Spleen (tissue), 11 donors: Measurements from ENCODE around the gene RIBC2. TPM values are rescaled to one million over a fixed set of nuclear protein-coding genes. Genes with fewer than 3 reads are reported as not detected.
A peak's percentile ranks its signal among the peaks of the same experiment; 100 is the strongest.
"Not testable (repeated sequence)": the region's sequence is repeated elsewhere in the genome, so short reads cannot be mapped to it uniquely, and the experiment has no call there.

Experiments used
- DNase-seq: peaks from one replicate; pipeline ENCODE4 v3.0.0-alpha.2; 2020
- H3K27ac ChIP-seq, 8 donors: fragments of 200-600 bp; sonication (generic) in 7 of 8; 1 replicate in 4 of 8; 2 replicates in 4 of 8; pipeline versions ENCODE4 v1.5.0 to v1.8.0; 2016 to 2021; ENCODE audit warnings: inconsistent platforms in 4 of 8, mild to moderate bottlenecking in 4 of 8, moderate library complexity in 1 of 8
- H3K27me3 ChIP-seq, 7 donors: fragments of 200-600 bp; sonication (generic) in 6 of 7; replicated peaks in 1 of 7; 1 replicate in 4 of 7; 2 replicates in 3 of 7; pipeline versions ENCODE4 v1.5.0 to v1.8.0; 2016 to 2021; ENCODE audit warnings: inconsistent platforms in 3 of 7, mild to moderate bottlenecking in 1 of 7
- H3K36me3 ChIP-seq, 6 donors: fragments of 200-600 bp; sonication (generic) in 5 of 6; 1 replicate in 4 of 6; 2 replicates in 2 of 6; pipeline versions ENCODE4 v1.5.0 to v1.8.0; 2016 to 2021; ENCODE audit warnings: inconsistent platforms in 2 of 6
- H3K4me1 ChIP-seq, 6 donors: fragments of 200-600 bp; sonication (generic) in 5 of 6; 1 replicate in 3 of 6; 2 replicates in 3 of 6; pipeline versions ENCODE4 v1.5.0 to v1.8.0; 2016 to 2021; ENCODE audit warnings: inconsistent platforms in 3 of 6
- H3K4me3 ChIP-seq, 8 donors: fragments of 200-600 bp; sonication (generic) in 7 of 8; 1 replicate in 4 of 8; 2 replicates in 4 of 8; pipeline versions ENCODE4 v1.5.0 to v1.8.0; 2016 to 2021; ENCODE audit warnings: inconsistent platforms in 4 of 8, mild to moderate bottlenecking in 4 of 8, moderate library complexity in 2 of 8
- H3K9me3 ChIP-seq, 8 donors: fragments of 200-600 bp; sonication (generic) in 7 of 8; 1 replicate in 4 of 8; 2 replicates in 4 of 8; pipeline versions ENCODE4 v1.5.0 to v1.8.0; 2016 to 2021; ENCODE audit warnings: inconsistent platforms in 4 of 8
- POLR2A ChIP-seq, 3 donors: fragments of 450-650 bp; IDR thresholded peaks; one replicate each; pipeline ENCODE4 v1.5.1; 2017; ENCODE audit warnings: antibody characterized with exemption in 3 of 3, mild to moderate bottlenecking in 1 of 3
- POLR2AphosphoS5 ChIP-seq, 3 donors: sonication (generic); formaldehyde crosslinking; IDR thresholded peaks; one replicate each; pipeline ENCODE4 v1.5.1; 2017; ENCODE audit warnings: antibody characterized with exemption in 3 of 3
- WGBS, 5 donors: extraction: QIAGEN DNeasy Blood & Tissue Kit in 3 of 5; methylation state at CpG; one replicate each; pipeline versions ENCODE4 v1.1.5 to v1.1.7; 2013 to 2018; 5-methylcytosine and 5-hydroxymethylcytosine counted together
- intact Hi-C: fragments of 100-400 bp; cut with DNase I; formaldehyde crosslinking; loops from one replicate; pipeline ENCODE4 v1.15.0; 2023; ENCODE audit warnings: low total_unique reads
- polyA plus RNA-seq, 3 donors: library from polyadenylated mRNA; stranded (reverse); fragments of 200-250 nt; gene quantifications; one replicate each; pipeline ENCODE4 v1.2.1, GENCODE V29; 2013
- total RNA-seq, 7 donors: library from RNA; depleted of rRNA in 3 of 7; stranded (reverse); fragments of >200 nt in 3 of 7; fragmentation: NEBNext Ultra II Directional in 4 of 7; extraction: Animal tissue kit (Norgen Biotek cat#: 25700) in 4 of 7; gene quantifications; one replicate each; pipeline versions ENCODE4 v1.1.0 to v1.2.1, GENCODE V29; 2016 to 2021
- TF ChIP-seq, protein P1 (sequence below), 11 experiments: fragments of 200-600 bp in 7 of 11; fragments of 450-650 bp in 4 of 11; sonication (generic) in 4 of 11; IDR thresholded peaks in 8 of 11; conservative IDR thresholded peaks in 3 of 11; 1 replicate in 7 of 11; 2 replicates in 4 of 11; pipeline versions ENCODE4 v1.4.0 to v1.8.0; 2016 to 2021; ENCODE audit warnings: antibody characterized with exemption in 11 of 11, inconsistent platforms in 4 of 11, mild to moderate bottlenecking in 1 of 11
- donor health status: healthy with polysubstance abuse.
- donor health status: DM: no; HTN: no; CAD: no; lungs with moderate emphysema.
- donor health status: DM: no; HTN: no; CAD: no.
- donor health status: Bipolar disorder and iron deficiency.
- donor health status: healthy.
- donor health status: DM: no; HTN: no; CAD: no.
- donor health status: DM: yes; HTN: yes; CAD: no.

The RIBC2 gene
- total and polyA plus RNA-seq, 10 donors = 0.27 to 0.83 (median 0.37) TPM; not detected in 4

DNA sequence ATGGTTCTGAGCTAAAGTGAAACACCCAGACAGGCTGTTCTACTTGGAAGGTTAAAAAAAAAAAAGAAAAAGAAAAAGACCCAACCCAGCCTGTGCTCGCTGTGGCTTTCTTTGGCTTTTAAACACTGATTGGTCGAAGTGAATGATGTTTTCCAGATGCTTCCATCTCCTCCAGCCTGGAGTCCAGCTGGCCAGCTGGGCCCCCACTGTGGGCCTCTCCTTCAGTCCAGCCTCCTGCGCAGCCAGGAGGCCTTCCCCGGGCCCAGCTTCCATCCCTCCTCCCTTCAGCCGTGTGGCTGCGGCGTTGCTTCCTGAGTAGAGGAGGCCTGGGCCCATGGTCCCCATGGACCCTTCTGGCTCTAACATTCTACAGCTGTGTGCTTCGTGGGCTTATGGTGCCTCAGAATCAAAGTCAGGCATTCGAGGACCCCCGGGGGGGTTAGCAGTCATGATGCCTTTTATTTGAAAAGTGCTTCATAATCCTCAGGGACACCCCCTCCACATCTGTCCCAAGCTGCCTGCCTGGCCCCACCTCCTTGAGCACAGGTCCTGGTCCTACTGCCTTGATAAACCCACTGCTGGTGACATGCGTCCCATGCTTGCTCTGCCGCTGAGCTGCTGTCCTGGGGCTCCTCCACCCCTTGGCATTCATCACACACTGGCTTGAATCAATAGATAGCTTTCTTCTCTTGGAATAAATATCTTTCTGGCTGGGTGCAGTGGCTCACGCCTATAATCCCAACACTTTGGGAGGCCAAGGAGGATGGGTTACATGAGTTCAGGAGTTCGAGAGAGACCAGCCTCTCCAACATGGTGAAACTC is 47.0 kb downstream of the RIBC2 start:
- peak overlapping the region in 1 of 8 donors; percentile 28 for H3K27ac ChIP-seq
- intact Hi-C loops = no loop called here
- DNase-seq = no peak
- H3K4me1 ChIP-seq = no peaks in the 10 kb centered on the region
- peaks cover 0 to 11% (median 0%) of the 10 kb centered on the region in 7 donors for H3K27me3 ChIP-seq
- WGBS, 5 donors = 66 to 81% (median 78%) methylated on average over 14 of the region's 14 CpGs
- TF ChIP-seq POLR2AphosphoS5 (IDR thresholded peaks at IDR 0.05) (peak in 1 of 3 donors; percentile 39), POLR2A (IDR thresholded peaks at IDR 0.05) (no peak)
- peaks cover 0 to 4% (median 0%) of the 10 kb centered on the region in 8 donors for H3K9me3 ChIP-seq
- no peaks in the 10 kb centered on the region for H3K36me3 ChIP-seq
- H3K4me3 ChIP-seq = no peak overlapping the region

DNA sequence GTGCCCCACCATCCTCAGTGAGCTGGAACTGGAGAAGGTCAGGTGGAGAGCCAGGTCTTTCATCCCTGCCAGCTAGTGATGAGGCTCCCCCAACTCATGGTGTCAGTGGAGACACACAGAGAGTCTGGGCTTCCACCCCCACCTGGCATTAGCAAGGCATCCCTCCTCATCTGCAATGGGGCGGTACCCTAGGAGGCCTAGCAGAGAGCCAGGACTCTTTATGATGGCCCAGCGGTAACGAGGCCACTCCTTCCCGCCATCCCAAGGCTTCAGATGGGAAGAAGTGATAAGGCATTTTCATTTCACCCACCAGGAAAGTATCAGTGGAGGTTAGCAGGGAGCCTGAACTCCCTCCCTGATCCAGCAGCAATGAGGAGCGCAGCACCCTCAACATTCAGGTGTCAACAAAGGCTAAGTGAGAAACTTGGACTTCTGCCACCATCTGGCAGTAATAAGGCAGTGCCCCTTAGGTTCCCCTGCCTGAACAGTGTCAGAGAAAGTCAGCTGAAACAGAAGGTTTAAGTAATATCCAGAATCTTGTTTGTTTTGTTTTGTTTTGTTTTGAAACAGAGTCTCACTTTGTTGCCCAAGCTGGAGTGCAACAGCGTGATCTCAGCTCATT is 48.7 kb downstream of the RIBC2 start:
- intact Hi-C loops = no loop called here
- Histone ChIP-seq H3K36me3 (no peaks in the 10 kb centered on the region), H3K27ac (no peak overlapping the region), H3K9me3 (peaks cover 0 to 14% (median 8%) of the 10 kb centered on the region in 8 donors), H3K4me1 (no peaks in the 10 kb centered on the region), H3K4me3 (no peak overlapping the region), H3K27me3 (peaks cover 0 to 11% (median 0%) of the 10 kb centered on the region in 7 donors)
- 86 to 95% (median 90%) methylated on average over 6 of the region's 6 CpGs for WGBS, 5 donors
- TF ChIP-seq POLR2AphosphoS5 (IDR thresholded peaks at IDR 0.05) (no peak), POLR2A (IDR thresholded peaks at IDR 0.05) (no peak)
- TF ChIP-seq, protein P1, sequence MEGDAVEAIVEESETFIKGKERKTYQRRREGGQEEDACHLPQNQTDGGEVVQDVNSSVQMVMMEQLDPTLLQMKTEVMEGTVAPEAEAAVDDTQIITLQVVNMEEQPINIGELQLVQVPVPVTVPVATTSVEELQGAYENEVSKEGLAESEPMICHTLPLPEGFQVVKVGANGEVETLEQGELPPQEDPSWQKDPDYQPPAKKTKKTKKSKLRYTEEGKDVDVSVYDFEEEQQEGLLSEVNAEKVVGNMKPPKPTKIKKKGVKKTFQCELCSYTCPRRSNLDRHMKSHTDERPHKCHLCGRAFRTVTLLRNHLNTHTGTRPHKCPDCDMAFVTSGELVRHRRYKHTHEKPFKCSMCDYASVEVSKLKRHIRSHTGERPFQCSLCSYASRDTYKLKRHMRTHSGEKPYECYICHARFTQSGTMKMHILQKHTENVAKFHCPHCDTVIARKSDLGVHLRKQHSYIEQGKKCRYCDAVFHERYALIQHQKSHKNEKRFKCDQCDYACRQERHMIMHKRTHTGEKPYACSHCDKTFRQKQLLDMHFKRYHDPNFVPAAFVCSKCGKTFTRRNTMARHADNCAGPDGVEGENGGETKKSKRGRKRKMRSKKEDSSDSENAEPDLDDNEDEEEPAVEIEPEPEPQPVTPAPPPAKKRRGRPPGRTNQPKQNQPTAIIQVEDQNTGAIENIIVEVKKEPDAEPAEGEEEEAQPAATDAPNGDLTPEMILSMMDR (IDR thresholded peaks at IDR 0.05 in 8 of 11, conservative IDR thresholded peaks at IDR 0.05 in 3 of 11) = no peak
- DNase-seq = no peak

DNA sequence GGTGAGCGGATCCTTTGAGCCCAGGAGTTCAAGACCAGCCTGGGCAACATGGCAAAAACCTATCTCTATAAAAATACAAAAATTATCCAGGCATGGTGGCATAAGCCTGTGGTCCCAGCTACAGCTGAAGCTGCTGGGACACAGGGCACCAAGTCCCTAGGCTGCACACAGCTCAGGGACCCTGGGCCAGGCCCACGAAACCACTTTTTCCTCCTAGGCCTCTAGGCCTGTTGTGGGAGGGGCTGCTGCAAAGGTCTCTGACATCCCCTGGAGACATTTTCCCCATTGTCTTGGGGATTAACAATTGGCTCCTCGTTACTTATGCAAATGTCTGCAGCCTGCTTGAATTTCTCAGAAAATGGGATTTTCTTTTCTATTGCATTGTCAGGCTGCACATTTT is 50.2 kb downstream of the RIBC2 start:
- H3K36me3 ChIP-seq, H3K4me3 ChIP-seq, intact Hi-C loops, H3K27ac ChIP-seq, H3K4me1 ChIP-seq: not testable (repeated sequence)
- Histone ChIP-seq H3K9me3 (peaks cover 0 to 22% (median 8%) of the 10 kb centered on the region in 8 donors), H3K27me3 (peaks cover 0 to 11% (median 0%) of the 10 kb centered on the region in 7 donors)
- WGBS, 5 donors = 79 to 90% (median 87%) methylated on average over 3 of the region's 3 CpGs
- peak; percentile 10 for DNase-seq

DNA sequence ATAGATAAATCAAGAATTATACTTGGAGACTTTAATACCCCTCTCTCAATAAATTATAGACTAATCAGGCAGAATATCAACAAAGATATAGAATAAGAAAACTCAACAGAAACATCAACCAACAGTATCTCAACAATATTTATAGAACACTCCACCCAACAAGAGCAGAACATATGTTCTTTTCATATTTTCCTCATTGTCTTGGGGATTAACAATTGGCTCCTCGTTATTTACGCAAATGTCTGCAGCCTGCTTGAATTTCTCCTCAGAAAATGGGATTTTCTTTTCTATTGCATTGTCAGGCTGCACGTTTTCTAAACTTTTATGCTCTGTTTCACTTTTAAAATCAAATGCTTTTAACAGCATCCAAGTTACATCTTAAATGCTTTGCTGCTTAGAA is 52.1 kb downstream of the RIBC2 start:
- H3K4me1 ChIP-seq = no peaks in the 10 kb centered on the region
- TF ChIP-seq, protein P1 (IDR thresholded peaks at IDR 0.05 in 8 of 11, conservative IDR thresholded peaks at IDR 0.05 in 3 of 11) = no peak
- TF ChIP-seq POLR2A (IDR thresholded peaks at IDR 0.05) (no peak), POLR2AphosphoS5 (IDR thresholded peaks at IDR 0.05) (no peak)
- WGBS, 5 donors = 77 to 91% (median 82%) methylated on average over 3 of the region's 3 CpGs
- H3K9me3 ChIP-seq = peaks cover 0 to 22% (median 8%) of the 10 kb centered on the region in 8 donors
- H3K27ac ChIP-seq = no peak overlapping the region
- H3K4me3 ChIP-seq = no peak overlapping the region
- peaks cover 0 to 3% (median 0%) of the 10 kb centered on the region in 7 donors for H3K27me3 ChIP-seq
- H3K36me3 ChIP-seq = no peaks in the 10 kb centered on the region
- intact Hi-C loops = no loop called here
- no peak for DNase-seq

- TF ChIP-seq POLR2AphosphoS5 (IDR thresholded peaks at IDR 0.05) = no peak
- TF ChIP-seq, protein P1 (IDR thresholded peaks at IDR 0.05 in 8 of 11, conservative IDR thresholded peaks at IDR 0.05 in 3 of 11) = no peak
- TF ChIP-seq POLR2A (IDR thresholded peaks at IDR 0.05) = no peak
- intact Hi-C loops = no loop called here
- Histone ChIP-seq H3K9me3 (peaks cover 0 to 18% (median 6%) of the 10 kb centered on the region in 8 donors), H3K4me1 (no peaks in the 10 kb centered on the region), H3K4me3 (no peak overlapping the region), H3K27me3 (peaks cover 0 to 3% (median 0%) of the 10 kb centered on the region in 7 donors), H3K36me3 (no peaks in the 10 kb centered on the region), H3K27ac (no peak overlapping the region)
- WGBS, 5 donors = 79 to 85% (median 84%) methylated on average over 7 of the region's 7 CpGs
- DNase-seq = no peak
Measured at GRCh38 chr22:45468872-45469271, 55.4 kb downstream of the RIBC2 start.
